B cell (primary cell): ENCODE measurements around the gene GRIK2. TPM values are rescaled to one million over a fixed set of nuclear protein-coding genes. Genes with fewer than 3 reads are reported as not detected.

Source experiments
- ATAC-seq: fragments of 200-7000 bp; cut with Tn5 transposase; one replicate; pipeline ENCODE4 v1.10.0; 2021; ENCODE audit warnings: low read depth, mild to moderate bottlenecking, moderate number of reproducible peaks, moderate library complexity
- CTCF ChIA-PET: fragments of 350-600 bp; sonication (Branson Sonifier 250); formaldehyde crosslinking; loops from one replicate; lab custom pipeline; 2021; ENCODE audit warnings: antibody characterized with exemption, inconsistent platforms; lab: Charles Lee
- POLR2A ChIA-PET: fragments of 350-600 bp; sonication (Branson Sonifier 250); formaldehyde crosslinking; loops from one replicate; lab custom pipeline; 2021; ENCODE audit warnings: antibody characterized with exemption; lab: Charles Lee
- DNase-seq: peaks from one replicate; pipeline ENCODE4 v3.0.0; 2013
- H2AFZ ChIP-seq: 2 replicates; pipeline ENCODE4 v1.6.1; 2012; ENCODE audit warnings: mild to moderate bottlenecking, low read depth, low read length; ENCODE audit not compliant: insufficient read depth, poor library complexity, severe bottlenecking
- H3K27ac ChIP-seq, 2 donors: 1 replicate in 1 of 2; 2 replicates in 1 of 2; pipeline ENCODE4 v1.5.1; 2012 to 2013; ENCODE audit warnings: low read length in 2 of 2, mild to moderate bottlenecking in 2 of 2, moderate library complexity in 1 of 2
- H3K27me3 ChIP-seq, 4 experiments: fragments of 200-600 bp in 1 of 4; sonication (generic) in 1 of 4; replicated peaks in 1 of 4; 1 replicate in 2 of 4; 2 replicates in 2 of 4; pipeline versions ENCODE4 v1.6.1 to v1.7.0; 2013 to 2016; ENCODE audit warnings: low read length in 3 of 4, mild to moderate bottlenecking in 2 of 4, mixed read lengths in 1 of 4, moderate library complexity in 1 of 4; ENCODE audit not compliant: insufficient read depth in 4 of 4, control insufficient read depth in 3 of 4; ENCODE audit errors: control extremely low read depth in 1 of 4
- H3K36me3 ChIP-seq, 2 experiments: replicated peaks in 1 of 2; 1 replicate in 1 of 2; 2 replicates in 1 of 2; pipeline versions ENCODE4 v1.6.1 to v1.7.1; 2013; ENCODE audit warnings: low read length in 1 of 2; ENCODE audit not compliant: insufficient read depth in 2 of 2, control insufficient read depth in 1 of 2; ENCODE audit errors: control extremely low read depth in 1 of 2, extremely low read depth in 1 of 2
- H3K4me1 ChIP-seq, 2 donors: fragments of 200-600 bp in 1 of 2; sonication (generic) in 1 of 2; 1 replicate in 1 of 2; 2 replicates in 1 of 2; pipeline versions ENCODE4 v1.5.1 to v1.6.1; 2013 to 2017; ENCODE audit warnings: low read length in 2 of 2; ENCODE audit not compliant: control insufficient read depth in 2 of 2, insufficient read depth in 2 of 2
- H3K4me2 ChIP-seq: replicated peaks from 2 replicates; pipeline ENCODE3; 2012; ENCODE audit warnings: mild to moderate bottlenecking, low read depth, low read length; ENCODE audit not compliant: poor library complexity, severe bottlenecking
- H3K4me3 ChIP-seq, 5 experiments: fragments of 200-600 bp in 1 of 5; sonication (generic) in 1 of 5; 1 replicate in 3 of 5; 2 replicates in 2 of 5; pipeline versions ENCODE4 v1.5.1 to v1.7.0; 2011 to 2016; ENCODE audit warnings: low read length in 4 of 5, mild to moderate bottlenecking in 4 of 5, low read depth in 2 of 5, control low read depth in 1 of 5, moderate library complexity in 1 of 5; ENCODE audit not compliant: insufficient read depth in 1 of 5; ENCODE audit errors: control extremely low read depth in 1 of 5, extremely low read depth in 1 of 5
- H3K79me2 ChIP-seq: fragments of 200-600 bp; sonication (generic); one replicate; pipeline ENCODE4 v1.6.0; 2016; ENCODE audit warnings: low read length; ENCODE audit not compliant: control insufficient read depth, insufficient read depth
- H3K9ac ChIP-seq: fragments of 200-600 bp; sonication (generic); 2 replicates; pipeline ENCODE4 v1.6.1; 2017; ENCODE audit warnings: mild to moderate bottlenecking, low read length, moderate library complexity
- H3K9me3 ChIP-seq, 3 donors: one replicate each; pipeline versions ENCODE4 v1.6.1 to v1.7.1; 2013; ENCODE audit warnings: low read length in 2 of 3; ENCODE audit not compliant: control insufficient read depth in 2 of 3, insufficient read depth in 1 of 3; ENCODE audit errors: control extremely low read depth in 1 of 3
- H4K20me1 ChIP-seq: 2 replicates; pipeline ENCODE4 v1.6.0; 2012; ENCODE audit warnings: mild to moderate bottlenecking, low read length; ENCODE audit not compliant: insufficient read depth, control insufficient read depth, poor library complexity, severe bottlenecking
- H3K27ac Mint-ChIP-seq: one replicate; pipeline ENCODE4 v1.8.0; 2021; ENCODE audit warnings: mixed read lengths
- H3K27me3 Mint-ChIP-seq: one replicate; pipeline ENCODE4 v1.8.0; 2021; ENCODE audit warnings: mixed read lengths
- H3K4me1 Mint-ChIP-seq: one replicate; pipeline ENCODE4 v1.8.0; 2021; ENCODE audit warnings: mixed read lengths
- H3K4me3 Mint-ChIP-seq: one replicate; pipeline ENCODE4 v1.8.0; 2021; ENCODE audit warnings: mixed read lengths
- H3K9me3 Mint-ChIP-seq: one replicate; pipeline ENCODE4 v1.8.0; 2022; ENCODE audit warnings: mixed read lengths; ENCODE audit not compliant: insufficient read depth
- EZH2 ChIP-seq: IDR thresholded peaks from 2 replicates; pipeline ENCODE4 v1.6.1; 2012; ENCODE audit warnings: borderline replicate concordance, low read depth, mild to moderate bottlenecking, moderate library complexity, low read length; ENCODE audit not compliant: insufficient read depth, poor library complexity, severe bottlenecking
- whole genome bisulfite sequencing: methylation state at CpG from one replicate; pipeline ENCODE4 v1.1.5; 2013; ENCODE audit warnings: missing lambda C conversion rate; ENCODE audit not compliant: insufficient coverage; 5-methylcytosine and 5-hydroxymethylcytosine counted together
- intact Hi-C: fragments of 100-400 bp; cut with micrococcal nuclease; formaldehyde crosslinking; loops from one replicate; pipeline ENCODE4 v1.10.0; 2022
- polyA plus RNA-seq: library from polyadenylated mRNA; depleted of rRNA; stranded (reverse); fragments of >200 nt; gene quantifications from 2 replicates; pipeline ENCODE4 v1.2.3, GENCODE V29; 2012
- total RNA-seq, 2 donors: library from RNA; stranded (reverse); fragments of 120-200 nt in 1 of 2; gene quantifications; 1 replicate in 1 of 2; 2 replicates in 1 of 2; pipeline versions ENCODE4 v1.2.3 to v1.2.4, GENCODE V29; 2013 to 2022
- TF ChIP-seq, protein P1 (sequence below): fragments of 200-600 bp; IDR thresholded peaks from one replicate; pipeline ENCODE4 v1.8.0; 2022; ENCODE audit warnings: antibody characterized with exemption, mild to moderate bottlenecking

GRIK2 gene
- total and polyA plus RNA-seq, 2 donors (not counting 1 experiment from before 2014, with no cell fraction given) = not detected

DNA sequence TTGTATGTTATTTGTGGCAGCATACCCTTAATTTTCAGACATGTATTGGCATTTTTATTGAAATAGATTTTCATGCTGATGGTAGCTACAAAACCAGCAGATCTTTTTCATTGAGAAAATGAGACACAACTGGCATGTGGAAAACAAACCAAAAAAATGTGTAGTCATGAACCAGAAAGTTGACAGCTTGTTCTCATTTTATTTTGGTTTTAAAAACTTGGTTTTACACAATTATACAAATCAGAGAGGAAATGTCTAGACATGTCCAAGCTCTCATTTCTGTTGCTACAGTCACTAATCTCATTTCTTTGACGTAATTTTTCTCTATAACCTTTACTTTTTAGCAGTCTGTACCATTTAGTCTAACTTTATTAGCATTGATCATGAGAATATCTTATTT, 85.4 kb downstream of the GRIK2 start:
- Histone ChIP-seq H3K27ac (no peak overlapping the region), H3K36me3 (no peaks in the 10 kb centered on the region), H3K9ac (no peak overlapping the region), H3K4me2 (no peak overlapping the region), H3K9me3 (no peaks in the 10 kb centered on the region), H3K4me1 (no peaks in the 10 kb centered on the region), H3K79me2 (no peaks in the 10 kb centered on the region), H3K27me3 (no peaks in the 10 kb centered on the region), H4K20me1 (no peaks in the 10 kb centered on the region), H3K4me3 (no peak overlapping the region), H2AFZ (no peak overlapping the region)
- ATAC-seq (no peak), DNase-seq (no peak)
- no CpG with 5 or more reads among the region's 1 CpG for WGBS
- intact Hi-C loops = no loop called here
- no peak overlapping the region for H3K4me3 Mint-ChIP-seq
- TF ChIP-seq EZH2 = no peak
- TF ChIP-seq, protein P1, sequence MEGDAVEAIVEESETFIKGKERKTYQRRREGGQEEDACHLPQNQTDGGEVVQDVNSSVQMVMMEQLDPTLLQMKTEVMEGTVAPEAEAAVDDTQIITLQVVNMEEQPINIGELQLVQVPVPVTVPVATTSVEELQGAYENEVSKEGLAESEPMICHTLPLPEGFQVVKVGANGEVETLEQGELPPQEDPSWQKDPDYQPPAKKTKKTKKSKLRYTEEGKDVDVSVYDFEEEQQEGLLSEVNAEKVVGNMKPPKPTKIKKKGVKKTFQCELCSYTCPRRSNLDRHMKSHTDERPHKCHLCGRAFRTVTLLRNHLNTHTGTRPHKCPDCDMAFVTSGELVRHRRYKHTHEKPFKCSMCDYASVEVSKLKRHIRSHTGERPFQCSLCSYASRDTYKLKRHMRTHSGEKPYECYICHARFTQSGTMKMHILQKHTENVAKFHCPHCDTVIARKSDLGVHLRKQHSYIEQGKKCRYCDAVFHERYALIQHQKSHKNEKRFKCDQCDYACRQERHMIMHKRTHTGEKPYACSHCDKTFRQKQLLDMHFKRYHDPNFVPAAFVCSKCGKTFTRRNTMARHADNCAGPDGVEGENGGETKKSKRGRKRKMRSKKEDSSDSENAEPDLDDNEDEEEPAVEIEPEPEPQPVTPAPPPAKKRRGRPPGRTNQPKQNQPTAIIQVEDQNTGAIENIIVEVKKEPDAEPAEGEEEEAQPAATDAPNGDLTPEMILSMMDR = no peak
- no peak overlapping the region for H3K27ac Mint-ChIP-seq
- H3K27me3 Mint-ChIP-seq = no peaks in the 10 kb centered on the region
- no peaks in the 10 kb centered on the region for H3K4me1 Mint-ChIP-seq
- no peaks in the 10 kb centered on the region for H3K9me3 Mint-ChIP-seq
- ChIA-PET POLR2A (no interaction called here), CTCF (interaction anchor here (0.6 kb wide), 1 partner anchor 651 kb away, joined by 3 read pairs; no protein-coding TSS in a partner anchor)

DNA sequence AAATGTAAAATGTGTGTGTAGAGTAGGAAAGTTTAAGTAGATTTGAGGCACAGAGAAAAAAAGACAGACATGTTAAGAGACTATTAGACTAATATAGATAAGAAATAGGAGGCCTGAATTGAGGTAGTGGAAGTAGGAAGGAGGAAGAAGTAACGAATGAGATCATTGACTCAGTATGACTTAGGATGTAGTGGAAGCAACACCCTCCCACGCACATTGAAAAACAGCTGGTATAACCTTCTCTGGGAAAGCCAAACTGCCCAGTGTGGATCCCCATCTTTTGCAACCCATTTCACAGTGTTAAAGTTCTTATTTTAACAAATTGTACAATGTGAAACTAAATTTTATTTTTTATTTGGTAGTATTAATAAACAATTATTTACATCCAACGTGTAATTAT, 89.1 kb downstream of the GRIK2 start:
- no peaks in the 10 kb centered on the region for H3K79me2 ChIP-seq
- H3K27ac ChIP-seq = no peak overlapping the region
- no peaks in the 10 kb centered on the region for H3K27me3 Mint-ChIP-seq
- no peak overlapping the region for H2AFZ ChIP-seq
- H3K36me3 ChIP-seq = no peaks in the 10 kb centered on the region
- intact Hi-C loops = no loop called here
- H3K9me3 ChIP-seq = no peaks in the 10 kb centered on the region
- H3K4me3 ChIP-seq = no peak overlapping the region
- H3K27ac Mint-ChIP-seq = no peak overlapping the region
- POLR2A ChIA-PET = no interaction called here
- WGBS = no CpG with 5 or more reads among the region's 3 CpGs
- H4K20me1 ChIP-seq = no peaks in the 10 kb centered on the region
- H3K27me3 ChIP-seq = no peaks in the 10 kb centered on the region
- no peaks in the 10 kb centered on the region for H3K4me1 ChIP-seq
- DNase-seq (no peak), ATAC-seq (no peak)
- H3K4me3 Mint-ChIP-seq = no peak overlapping the region
- TF ChIP-seq, protein P1 = no peak
- no peak for TF ChIP-seq EZH2
- H3K9ac ChIP-seq = no peak overlapping the region
- H3K4me2 ChIP-seq = no peak overlapping the region
- no peaks in the 10 kb centered on the region for H3K9me3 Mint-ChIP-seq
- no peaks in the 10 kb centered on the region for H3K4me1 Mint-ChIP-seq
- CTCF ChIA-PET = no interaction called here
